Loucy (cell line): ENCODE results near the gene MRS2.

ENCODE experiments used
- H2AFZ ChIP-seq: fragments of 200-600 bp; sonication (generic); 2 replicates; pipeline ENCODE4 v1.6.0; 2016; ENCODE audit warnings: antibody characterized with exemption, mild to moderate bottlenecking, low read length, moderate library complexity
- H3F3A ChIP-seq: fragments of 200-600 bp; 2 replicates; pipeline ENCODE4 v1.6.0; 2016; ENCODE audit warnings: antibody characterized with exemption, low read depth, mild to moderate bottlenecking
- H3K27me3 ChIP-seq: fragments of 200-600 bp; sonication (generic); 2 replicates; pipeline ENCODE4 v1.6.1; 2014; ENCODE audit warnings: low read length, mild to moderate bottlenecking; ENCODE audit not compliant: insufficient read depth, poor library complexity, severe bottlenecking
- H3K36me3 ChIP-seq: fragments of 200-600 bp; sonication (generic); 2 replicates; pipeline ENCODE4 v1.6.1; 2016; ENCODE audit warnings: low read length; ENCODE audit not compliant: insufficient read depth
- H3K4me1 ChIP-seq: fragments of 200-600 bp; sonication (generic); 2 replicates; pipeline ENCODE4 v1.5.1; 2014; ENCODE audit warnings: low read length, mild to moderate bottlenecking; ENCODE audit not compliant: insufficient read depth, poor library complexity, severe bottlenecking
- H3K4me2 ChIP-seq: fragments of 200-600 bp; sonication (generic); 2 replicates; pipeline ENCODE4 v1.6.0; 2014; ENCODE audit warnings: antibody characterized with exemption, low read length, low read depth, mild to moderate bottlenecking; ENCODE audit not compliant: poor library complexity, severe bottlenecking
- H3K4me3 ChIP-seq: fragments of 200-600 bp; sonication (generic); 2 replicates; pipeline ENCODE4 v1.5.1; 2014; ENCODE audit warnings: low read length, mild to moderate bottlenecking, mixed read lengths; ENCODE audit not compliant: poor library complexity, severe bottlenecking
- H3K79me2 ChIP-seq: fragments of 200-600 bp; sonication (generic); 2 replicates; pipeline ENCODE4 v1.6.1; 2014; ENCODE audit warnings: low read length; ENCODE audit not compliant: insufficient read depth
- H3K9ac ChIP-seq: fragments of 200-600 bp; sonication (generic); 2 replicates; pipeline ENCODE4 v1.6.0; 2014; ENCODE audit warnings: mild to moderate bottlenecking, low read depth, low read length, moderate library complexity; ENCODE audit not compliant: poor library complexity, severe bottlenecking
- H3K9me2 ChIP-seq: fragments of 200-600 bp; sonication (generic); replicated peaks from 2 replicates; pipeline ENCODE4 v1.6.1; 2016; ENCODE audit warnings: low read depth, low read length, mixed read lengths
- H3K9me3 ChIP-seq: fragments of 200-600 bp; sonication (generic); 2 replicates; pipeline ENCODE4 v1.6.1; 2014; ENCODE audit warnings: mild to moderate bottlenecking, antibody characterized with exemption, low read length, low read depth; ENCODE audit not compliant: insufficient read depth
- H4K20me1 ChIP-seq: fragments of 200-600 bp; sonication (generic); 2 replicates; pipeline ENCODE4 v1.6.0; 2014; ENCODE audit warnings: antibody characterized with exemption, low read length, mild to moderate bottlenecking; ENCODE audit not compliant: insufficient read depth, poor library complexity, severe bottlenecking
- EZH2phosphoT487 ChIP-seq: fragments of 200-600 bp; IDR thresholded peaks from 2 replicates; pipeline ENCODE4 v1.6.1; 2018; ENCODE audit warnings: antibody characterized with exemption, mild to moderate bottlenecking, moderate library complexity, borderline replicate concordance
- TF ChIP-seq, protein P1 (sequence below): fragments of 200-600 bp; sonication (generic); conservative IDR thresholded peaks from 2 replicates; pipeline ENCODE4 v1.5.1; 2014; ENCODE audit warnings: mild to moderate bottlenecking, antibody characterized with exemption, low read length

Gene MRS2

DNA sequence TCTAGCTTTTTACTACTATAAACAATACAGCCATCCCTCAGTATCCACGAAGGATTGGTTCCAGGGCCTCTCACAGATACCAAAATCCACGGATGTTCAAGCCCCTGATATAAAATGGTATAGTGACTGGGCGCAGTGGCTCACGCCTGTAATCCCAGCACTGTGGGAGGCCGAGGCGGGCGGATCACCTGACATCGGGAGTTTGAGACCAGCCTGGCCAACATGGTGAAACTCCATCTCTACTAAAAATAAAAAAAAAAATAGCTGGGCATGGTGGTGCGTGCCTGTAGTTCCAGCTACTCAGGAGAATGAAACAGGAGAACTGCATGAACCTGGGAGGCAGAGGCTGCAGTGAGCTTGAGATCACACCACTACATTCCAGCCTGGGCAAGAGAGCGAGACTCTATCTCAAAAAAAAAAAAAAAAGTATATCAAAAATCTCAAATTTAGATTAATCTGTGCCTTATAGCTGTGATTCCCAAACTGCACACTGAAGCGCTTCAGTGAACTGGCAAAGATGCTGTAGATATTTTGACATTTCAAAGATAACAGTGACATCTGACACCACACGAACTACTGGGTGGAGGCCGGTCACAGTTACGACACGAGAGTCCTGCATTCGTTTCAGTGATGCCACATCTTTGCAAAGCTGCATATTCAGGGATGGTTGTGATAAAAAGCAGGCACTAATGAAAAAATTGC, 38.3 kb downstream of the MRS2 start:
- Histone ChIP-seq H3K27me3 (no peaks in the 10 kb centered on the region), H4K20me1 (no peaks in the 10 kb centered on the region), H3K36me3 (no peaks in the 10 kb centered on the region), H3K4me2 (no peak overlapping the region), H3K9me2 (no peaks in the 10 kb centered on the region), H3F3A (no peaks in the 10 kb centered on the region), H3K9me3 (no peaks in the 10 kb centered on the region), H2AFZ (no peak overlapping the region), H3K4me1 (no peaks in the 10 kb centered on the region), H3K9ac (no peak overlapping the region), H3K4me3 (no peak overlapping the region), H3K79me2 (no peaks in the 10 kb centered on the region)
- TF ChIP-seq, protein P1, sequence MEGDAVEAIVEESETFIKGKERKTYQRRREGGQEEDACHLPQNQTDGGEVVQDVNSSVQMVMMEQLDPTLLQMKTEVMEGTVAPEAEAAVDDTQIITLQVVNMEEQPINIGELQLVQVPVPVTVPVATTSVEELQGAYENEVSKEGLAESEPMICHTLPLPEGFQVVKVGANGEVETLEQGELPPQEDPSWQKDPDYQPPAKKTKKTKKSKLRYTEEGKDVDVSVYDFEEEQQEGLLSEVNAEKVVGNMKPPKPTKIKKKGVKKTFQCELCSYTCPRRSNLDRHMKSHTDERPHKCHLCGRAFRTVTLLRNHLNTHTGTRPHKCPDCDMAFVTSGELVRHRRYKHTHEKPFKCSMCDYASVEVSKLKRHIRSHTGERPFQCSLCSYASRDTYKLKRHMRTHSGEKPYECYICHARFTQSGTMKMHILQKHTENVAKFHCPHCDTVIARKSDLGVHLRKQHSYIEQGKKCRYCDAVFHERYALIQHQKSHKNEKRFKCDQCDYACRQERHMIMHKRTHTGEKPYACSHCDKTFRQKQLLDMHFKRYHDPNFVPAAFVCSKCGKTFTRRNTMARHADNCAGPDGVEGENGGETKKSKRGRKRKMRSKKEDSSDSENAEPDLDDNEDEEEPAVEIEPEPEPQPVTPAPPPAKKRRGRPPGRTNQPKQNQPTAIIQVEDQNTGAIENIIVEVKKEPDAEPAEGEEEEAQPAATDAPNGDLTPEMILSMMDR: no peak
- no peak for TF ChIP-seq EZH2phosphoT487

DNA sequence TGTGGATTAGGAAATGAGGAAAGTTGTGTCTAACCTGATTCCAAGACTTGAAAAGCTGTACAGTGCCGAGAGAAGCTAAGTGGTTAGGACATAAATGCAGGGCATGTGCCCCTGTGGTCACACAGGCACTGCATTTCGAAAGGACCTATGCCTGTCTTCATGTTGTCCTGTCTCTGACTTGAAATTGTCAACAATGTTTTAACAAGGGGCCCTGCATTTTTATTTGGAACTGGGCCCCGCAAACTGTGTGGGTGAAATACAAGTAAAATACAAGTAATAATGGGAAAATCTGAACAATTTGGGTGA, 38.8 kb downstream of the MRS2 start:
- Histone ChIP-seq H3K4me3 (no peak overlapping the region), H3K9ac (no peak overlapping the region), H3K9me2 (no peaks in the 10 kb centered on the region), H3K4me2 (no peak overlapping the region), H3K9me3 (no peaks in the 10 kb centered on the region), H3K4me1 (no peaks in the 10 kb centered on the region), H4K20me1 (no peaks in the 10 kb centered on the region), H3K36me3 (no peaks in the 10 kb centered on the region), H2AFZ (no peak overlapping the region), H3F3A (no peaks in the 10 kb centered on the region), H3K79me2 (no peaks in the 10 kb centered on the region), H3K27me3 (no peaks in the 10 kb centered on the region)
- no peak for TF ChIP-seq EZH2phosphoT487

GRCh38 chr6:24444588-24444987, 41.9 kb downstream of the MRS2 start:
- Histone ChIP-seq H4K20me1 (no peaks in the 10 kb centered on the region), H3K9ac (no peak overlapping the region), H3K79me2 (no peaks in the 10 kb centered on the region)

More at GRCh38 chr6:24444588-24444987, 41.9 kb downstream of the MRS2 start:
- H3K4me1 ChIP-seq: no peaks in the 10 kb centered on the region
- H2AFZ ChIP-seq: no peak overlapping the region
- no peaks in the 10 kb centered on the region for H3F3A ChIP-seq
- H3K4me2 ChIP-seq: no peak overlapping the region
- H3K9me3 ChIP-seq: no peaks in the 10 kb centered on the region
- H3K9me2 ChIP-seq: no peaks in the 10 kb centered on the region
- TF ChIP-seq, protein P1: no peak
- no peak for TF ChIP-seq EZH2phosphoT487
- no peaks in the 10 kb centered on the region for H3K27me3 ChIP-seq
- no peaks in the 10 kb centered on the region for H3K36me3 ChIP-seq
- no peak overlapping the region for H3K4me3 ChIP-seq
